Measurements from ENCODE around the gene SLC2A6. TPM values are rescaled to one million over a fixed set of nuclear protein-coding genes. Genes with fewer than 3 reads are reported as not detected.

SLC2A6 gene
- total RNA-seq, 1 experiment from 2014 or later, result 18.7 TPM

GRCh38 chr9:133523106-133523505, 44.2 kb upstream of the SLC2A6 start:
- Mint-ChIP-seq H3K4me1 (peaks cover 23 to 27% of the 10 kb centered on the region in 2 experiments), H3K4me3 (no peak overlapping the region), H3K27me3 (ENCODE audit: low read depth) (peaks cover 18% of the 10 kb centered on the region), H3K36me3 (ENCODE audit: insufficient read depth in 1 of 3, low read depth in 3 of 3) (no peaks in the 10 kb centered on the region; a peak in 1 of 7 replicates), H3K27ac (no peak overlapping the region; a peak in 2 of 7 replicates), H3K9me3 (no peaks in the 10 kb centered on the region)
- no peak overlapping the region for H3K14ac ChIP-seq (ENCODE audit: insufficient read depth, low read length)
- H2BK15ac ChIP-seq (ENCODE audit: low read depth, low read length), result no peak overlapping the region
- H2AFZ ChIP-seq (ENCODE audit: low read length), result no peak overlapping the region
- no peaks in the 10 kb centered on the region for H4K20me1 ChIP-seq (ENCODE audit: control insufficient read depth, insufficient read depth, insufficient read length)
- H3K27ac ChIP-seq (ENCODE audit: insufficient read length, low read depth, low read length), result no peak overlapping the region
- H3T11ph ChIP-seq (ENCODE audit: low read length), result no peak overlapping the region
- H3K4me2 ChIP-seq (ENCODE audit: insufficient read depth, insufficient read length, low read length), result no peak overlapping the region
- WGBS (ENCODE audit: extremely low coverage, insufficient read length, low lambda C conversion rate), result no CpG with 5 or more reads among the region's 8 CpGs
- no peak overlapping the region for H3K4ac ChIP-seq (ENCODE audit: low read depth, low read length)
- DNase-seq, result no peak
- no peak overlapping the region for H4K5ac ChIP-seq (ENCODE audit: insufficient read length, low read depth, low read length)
- H3K18ac ChIP-seq (ENCODE audit: insufficient read length, low read depth, low read length), result no peak overlapping the region
- H3K27me3 ChIP-seq (ENCODE audit: insufficient read depth, low read length), result no peaks in the 10 kb centered on the region
- no peak overlapping the region for H2BK5ac ChIP-seq (ENCODE audit: insufficient read length, low read length)
- H3K9me3 ChIP-seq (ENCODE audit: control insufficient read depth, low read depth, low read length), result no peaks in the 10 kb centered on the region
- H2BK120ac ChIP-seq (ENCODE audit: low read depth, low read length, poor library complexity, severe bottlenecking), result no peak overlapping the region
- no peak overlapping the region for H4K91ac ChIP-seq (ENCODE audit: insufficient read length, low read depth, low read length)
- no peak overlapping the region for H3K9ac ChIP-seq (ENCODE audit: extremely low read depth, insufficient read length, low read length)
- no peaks in the 10 kb centered on the region for H3K23me2 ChIP-seq (ENCODE audit: insufficient read length, low read depth, low read length, poor library complexity, severe bottlenecking)
- H3K4me1 ChIP-seq (ENCODE audit: insufficient read depth, low read length), result peaks cover 4% of the 10 kb centered on the region; the same call in 1 of the 2 replicates
- no peak overlapping the region for H2AK5ac ChIP-seq (ENCODE audit: insufficient read length, low read length)
- H3K56ac ChIP-seq (ENCODE audit: insufficient read length, low read depth, low read length), result no peak overlapping the region
- H2BK20ac ChIP-seq (ENCODE audit: low read depth, low read length, poor library complexity, severe bottlenecking), result no peak overlapping the region
- TF ChIP-seq, protein P1, sequence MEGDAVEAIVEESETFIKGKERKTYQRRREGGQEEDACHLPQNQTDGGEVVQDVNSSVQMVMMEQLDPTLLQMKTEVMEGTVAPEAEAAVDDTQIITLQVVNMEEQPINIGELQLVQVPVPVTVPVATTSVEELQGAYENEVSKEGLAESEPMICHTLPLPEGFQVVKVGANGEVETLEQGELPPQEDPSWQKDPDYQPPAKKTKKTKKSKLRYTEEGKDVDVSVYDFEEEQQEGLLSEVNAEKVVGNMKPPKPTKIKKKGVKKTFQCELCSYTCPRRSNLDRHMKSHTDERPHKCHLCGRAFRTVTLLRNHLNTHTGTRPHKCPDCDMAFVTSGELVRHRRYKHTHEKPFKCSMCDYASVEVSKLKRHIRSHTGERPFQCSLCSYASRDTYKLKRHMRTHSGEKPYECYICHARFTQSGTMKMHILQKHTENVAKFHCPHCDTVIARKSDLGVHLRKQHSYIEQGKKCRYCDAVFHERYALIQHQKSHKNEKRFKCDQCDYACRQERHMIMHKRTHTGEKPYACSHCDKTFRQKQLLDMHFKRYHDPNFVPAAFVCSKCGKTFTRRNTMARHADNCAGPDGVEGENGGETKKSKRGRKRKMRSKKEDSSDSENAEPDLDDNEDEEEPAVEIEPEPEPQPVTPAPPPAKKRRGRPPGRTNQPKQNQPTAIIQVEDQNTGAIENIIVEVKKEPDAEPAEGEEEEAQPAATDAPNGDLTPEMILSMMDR (conservative IDR thresholded peaks at IDR 0.05), result no peak
- H4K8ac ChIP-seq (replicated peaks; ENCODE audit: insufficient read length, low read depth, low read length), result no peak overlapping the region
- H3K23ac ChIP-seq (ENCODE audit: insufficient read length, low read depth, low read length), result no peak overlapping the region
- no peaks in the 10 kb centered on the region for H3K79me1 ChIP-seq (ENCODE audit: insufficient read depth, low read depth, low read length, poor library complexity, severe bottlenecking)
- no peak overlapping the region for H2BK12ac ChIP-seq (ENCODE audit: insufficient read length, low read depth, low read length)
- H3K79me2 ChIP-seq (ENCODE audit: insufficient read depth, low read length), result no peaks in the 10 kb centered on the region
